ENCODE measurements around the gene DHRS9. TPM values are rescaled to one million over a fixed set of nuclear protein-coding genes. Genes with fewer than 3 reads are reported as not detected.

DHRS9 gene
- total and polyA plus RNA-seq, 3 donors from 2014 or later = 2.3 to 16.5 (median 2.4) TPM

- H3K27me3 ChIP-seq = no peaks in the 10 kb centered on the region
- no peak overlapping the region for H3K27ac ChIP-seq
- no peak overlapping the region for H3K4me3 ChIP-seq
- TF ChIP-seq CTCF (IDR thresholded peaks at IDR 0.05) (no peak), POLR2A (IDR thresholded peaks at IDR 0.05) (no peak)
- H3K36me3 ChIP-seq (ENCODE audit: low read depth, missing control alignments) = no peaks in the 10 kb centered on the region
- DNase-seq = no peak
- WGBS, 2 donors = 65 to 68% methylated on average over 3 of the region's 3 CpGs
- intact Hi-C loops (cut with DNase I; ENCODE audit: low total_unique reads) = no loop called here
- H3K9me3 ChIP-seq = no peaks in the 10 kb centered on the region
- H3K4me1 ChIP-seq = no peaks in the 10 kb centered on the region
Measured at GRCh38 chr2:169108099-169108884, 38.9 kb downstream of the DHRS9 start.

DNA sequence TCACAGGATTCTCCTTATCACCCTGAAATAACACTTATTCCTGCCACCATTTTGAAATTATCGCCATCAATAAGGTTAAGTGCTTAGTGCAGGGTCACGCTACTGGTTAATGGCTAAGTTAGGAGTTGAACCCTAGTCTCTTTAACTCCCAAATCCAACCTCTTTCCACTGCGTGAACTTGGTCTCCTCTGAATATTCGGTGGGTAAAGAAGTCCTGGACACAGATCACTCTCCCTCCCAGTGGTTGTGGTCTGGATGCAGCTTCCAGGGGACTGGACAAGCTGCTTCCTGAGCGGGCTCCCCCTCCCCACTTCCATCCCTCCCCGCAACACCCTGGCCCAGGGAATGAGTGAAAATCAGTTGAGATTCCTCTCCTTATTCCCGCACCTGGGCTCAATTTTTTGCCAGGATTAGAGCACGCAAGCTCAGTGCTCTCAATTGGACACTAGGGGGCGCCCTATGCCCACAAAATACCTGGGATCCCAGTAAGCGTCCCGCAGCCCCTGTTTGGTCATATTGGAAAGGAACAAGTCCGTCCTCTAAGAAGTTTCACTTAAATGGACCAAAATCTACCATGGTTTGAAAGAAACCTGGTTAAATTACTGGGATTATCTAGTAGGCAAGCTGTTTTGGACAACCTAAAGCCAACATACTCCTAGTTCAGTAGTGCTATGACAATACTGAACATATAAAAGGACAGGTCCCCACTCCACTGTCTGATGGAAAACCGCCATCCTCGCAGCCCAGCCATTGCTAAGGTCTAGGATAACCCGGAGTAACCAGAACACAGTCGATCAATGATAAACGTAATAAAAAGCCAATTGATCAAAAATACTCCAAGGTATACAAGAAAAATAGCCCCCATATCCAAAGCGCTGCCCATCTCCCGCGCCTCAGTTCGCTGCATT lies 40.4 kb downstream of the DHRS9 start:
- no peaks in the 10 kb centered on the region for H3K4me1 ChIP-seq
- no peak overlapping the region for H3K27ac ChIP-seq
- peak; percentile 70 to 82 (median 71) for TF ChIP-seq CTCF (IDR thresholded peaks at IDR 0.05)
- TF ChIP-seq POLR2A (IDR thresholded peaks at IDR 0.05) = no peak
- intact Hi-C loops (cut with DNase I; ENCODE audit: low total_unique reads) = no loop called here
- H3K9me3 ChIP-seq = no peaks in the 10 kb centered on the region
- peak; percentile 89 for DNase-seq
- H3K36me3 ChIP-seq (ENCODE audit: low read depth, missing control alignments) = no peaks in the 10 kb centered on the region
- no peak overlapping the region for H3K4me3 ChIP-seq
- 33 to 47% methylated on average over 18 to 21 of the region's 21 CpGs for WGBS, 2 donors
- H3K27me3 ChIP-seq = no peaks in the 10 kb centered on the region

DNA sequence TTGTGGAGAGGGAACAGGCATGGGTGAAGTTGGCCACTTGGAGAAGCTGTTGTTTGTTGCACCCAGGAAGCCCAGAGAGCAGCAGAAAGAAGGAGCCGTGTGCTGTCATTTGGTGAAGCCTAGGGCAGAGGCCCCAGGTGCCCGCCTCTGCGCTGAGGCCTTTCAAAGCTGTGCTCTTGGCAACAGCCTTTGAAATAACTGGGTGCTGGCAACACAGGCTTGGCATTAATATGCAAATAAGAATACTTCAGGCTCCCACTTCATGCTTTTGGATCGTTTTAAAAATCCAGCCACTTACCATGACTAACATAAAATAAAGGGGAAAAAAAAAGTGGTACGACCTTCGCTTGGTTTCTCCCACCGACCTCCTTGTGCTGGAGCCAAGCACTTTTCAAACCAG lies 41.1 kb downstream of the DHRS9 start:
- Histone ChIP-seq H3K27me3 (no peaks in the 10 kb centered on the region), H3K9me3 (no peaks in the 10 kb centered on the region), H3K4me1 (no peaks in the 10 kb centered on the region), H3K27ac (no peak overlapping the region), H3K36me3 (ENCODE audit: low read depth, missing control alignments) (no peaks in the 10 kb centered on the region), H3K4me3 (no peak overlapping the region)
- 58 to 84% methylated on average over 7 of the region's 7 CpGs for WGBS, 2 donors
- intact Hi-C loops (cut with DNase I; ENCODE audit: low total_unique reads) = no loop called here
- TF ChIP-seq CTCF (IDR thresholded peaks at IDR 0.05) (no peak), POLR2A (IDR thresholded peaks at IDR 0.05) (no peak)
- no peak for DNase-seq

GRCh38 chr2:169110916-169111315 lies 41.6 kb downstream of the DHRS9 start:
- intact Hi-C loops (cut with DNase I; ENCODE audit: low total_unique reads) = no loop called here
- no peak overlapping the region for H3K4me3 ChIP-seq

DNA sequence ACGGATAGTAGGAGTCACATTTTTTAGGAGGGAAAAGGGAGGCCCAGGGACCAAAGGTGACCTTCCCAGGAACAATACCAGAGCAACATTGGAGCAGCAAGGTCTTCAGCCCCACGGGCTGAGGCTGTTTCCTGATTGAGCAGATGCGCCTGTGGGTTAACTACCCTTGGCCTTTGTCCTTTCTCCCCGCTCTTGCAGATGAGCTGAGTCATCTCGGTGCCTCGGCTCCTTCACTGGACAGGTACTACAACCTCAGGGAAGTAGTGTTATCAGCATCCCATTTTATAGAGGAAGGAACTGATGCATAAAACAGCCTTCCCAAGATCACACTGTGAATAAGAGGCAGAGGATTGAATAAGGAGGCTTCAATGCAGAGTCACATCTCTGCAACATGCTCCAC lies 43.5 kb downstream of the DHRS9 start:
- DNase-seq = no peak
- H3K4me1 ChIP-seq = peaks cover 12% of the 10 kb centered on the region
- H3K9me3 ChIP-seq = no peaks in the 10 kb centered on the region
- H3K36me3 ChIP-seq (ENCODE audit: low read depth, missing control alignments) = no peaks in the 10 kb centered on the region
- intact Hi-C loops (cut with DNase I; ENCODE audit: low total_unique reads) = no loop called here
- TF ChIP-seq CTCF (IDR thresholded peaks at IDR 0.05) (no peak), POLR2A (IDR thresholded peaks at IDR 0.05) (no peak)
- H3K4me3 ChIP-seq = no peak overlapping the region
- H3K27me3 ChIP-seq = no peaks in the 10 kb centered on the region
- 83 to 93% methylated on average over 6 of the region's 6 CpGs for WGBS, 2 donors
- H3K27ac ChIP-seq = no peak overlapping the region

More at GRCh38 chr2:169110916-169111315, 41.6 kb downstream of the DHRS9 start:
- H3K9me3 ChIP-seq = no peaks in the 10 kb centered on the region
- H3K4me1 ChIP-seq = no peaks in the 10 kb centered on the region
- TF ChIP-seq POLR2A (IDR thresholded peaks at IDR 0.05) = no peak
- no peaks in the 10 kb centered on the region for H3K36me3 ChIP-seq (ENCODE audit: low read depth, missing control alignments)
- H3K27me3 ChIP-seq = no peaks in the 10 kb centered on the region
- 45 to 55% methylated on average over 18 of the region's 18 CpGs for WGBS, 2 donors
- no peak for DNase-seq
- no peak overlapping the region for H3K27ac ChIP-seq

Measured in testis (tissue), 3 donors.